Raji (cell line): ENCODE data around the gene AHCYL2.

Experiments
- POLR2A ChIP-seq: IDR thresholded peaks from 2 replicates; pipeline ENCODE4 v1.6.1; 2011; ENCODE audit warnings: low read depth, low read length, control low read depth; ENCODE audit not compliant: insufficient read depth

The AHCYL2 gene

GRCh38 chr7:129458171-129458570 lies 233.3 kb downstream of the AHCYL2 start:
- TF ChIP-seq POLR2A: no peak

- no peak for TF ChIP-seq POLR2A
These were observed 237.0 kb downstream of the AHCYL2 start for GRCh38 chr7:129461809-129462208.

GRCh38 chr7:129462420-129462819 lies 237.6 kb downstream of the AHCYL2 start:
- no peak for TF ChIP-seq POLR2A

- no peak for TF ChIP-seq POLR2A
These were observed 239.4 kb downstream of the AHCYL2 start for GRCh38 chr7:129464194-129464593.

- no peak for TF ChIP-seq POLR2A
These were observed 240.2 kb downstream of the AHCYL2 start for GRCh38 chr7:129465080-129465479.

GRCh38 chr7:129466796-129467195 lies 242.0 kb downstream of the AHCYL2 start:
- TF ChIP-seq POLR2A: no peak

- no peak for TF ChIP-seq POLR2A
These were observed 243.3 kb downstream of the AHCYL2 start for GRCh38 chr7:129468087-129468486.

GRCh38 chr7:129468547-129468946 lies 243.7 kb downstream of the AHCYL2 start:
- no peak for TF ChIP-seq POLR2A

- no peak for TF ChIP-seq POLR2A
These were observed 245.1 kb downstream of the AHCYL2 start for GRCh38 chr7:129469930-129470329.

- no peak for TF ChIP-seq POLR2A
These were observed 245.6 kb downstream of the AHCYL2 start for GRCh38 chr7:129470411-129470810.

- no peak for TF ChIP-seq POLR2A
These were observed 246.6 kb downstream of the AHCYL2 start for GRCh38 chr7:129471402-129471827.
